DMS153 (cell line): ENCODE results near the gene ATG10.
"Not testable (repeated sequence)": the region's sequence is repeated elsewhere in the genome, so short reads cannot be mapped to it uniquely, and the experiment has no call there.

Experiments used
- DNase-seq: peaks from one replicate; lab custom pipeline; 2025; lab: John Stamatoyannopoulos, UW

Gene ATG10

DNA sequence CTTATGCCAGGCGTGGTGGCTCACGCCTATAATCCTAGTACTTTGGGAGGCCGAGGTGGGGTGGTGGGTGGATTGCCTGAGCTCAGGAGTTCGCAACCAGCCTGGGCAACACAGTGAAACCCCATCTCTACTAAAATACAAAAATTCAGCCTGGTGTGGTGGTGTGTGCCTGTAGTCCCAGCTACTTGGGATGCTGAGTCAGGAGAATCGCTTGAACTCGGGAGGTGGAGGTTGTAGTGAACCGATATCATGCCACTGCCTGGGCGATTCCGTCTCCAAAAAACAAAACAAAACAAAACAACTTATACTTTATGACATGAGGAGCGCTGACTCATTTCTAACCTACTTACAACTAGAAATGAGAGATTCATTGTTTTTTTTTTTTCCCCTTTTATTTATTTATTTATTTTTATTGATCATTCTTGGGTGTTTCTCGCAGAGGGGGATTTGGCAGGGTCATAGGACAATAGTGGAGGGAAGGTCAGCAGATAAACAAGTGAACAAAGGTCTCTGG lies 10.4 kb downstream of the ATG10 start:
- not testable (repeated sequence) for DNase-seq

DNA sequence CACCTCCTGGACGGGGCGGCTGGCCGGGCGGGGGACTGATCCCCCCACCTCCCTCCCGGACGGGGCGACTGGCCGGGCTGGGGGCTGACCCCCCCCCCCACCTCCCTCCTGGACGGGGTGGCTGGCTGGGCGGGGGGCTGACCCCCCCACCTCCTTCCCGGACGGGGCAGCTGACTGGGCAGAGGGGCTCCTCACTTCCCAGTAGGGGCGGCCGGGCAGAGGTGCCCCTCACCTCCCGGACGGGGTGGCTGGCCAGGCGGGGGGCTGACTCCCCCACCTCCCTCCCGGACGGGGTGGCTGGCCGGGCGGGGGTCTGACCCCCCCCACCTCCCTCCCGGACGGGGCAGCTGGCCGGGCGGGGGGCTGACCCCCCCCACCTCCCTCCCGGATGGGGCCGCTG lies 11.3 kb downstream of the ATG10 start:
- DNase-seq: not testable (repeated sequence)

DNA sequence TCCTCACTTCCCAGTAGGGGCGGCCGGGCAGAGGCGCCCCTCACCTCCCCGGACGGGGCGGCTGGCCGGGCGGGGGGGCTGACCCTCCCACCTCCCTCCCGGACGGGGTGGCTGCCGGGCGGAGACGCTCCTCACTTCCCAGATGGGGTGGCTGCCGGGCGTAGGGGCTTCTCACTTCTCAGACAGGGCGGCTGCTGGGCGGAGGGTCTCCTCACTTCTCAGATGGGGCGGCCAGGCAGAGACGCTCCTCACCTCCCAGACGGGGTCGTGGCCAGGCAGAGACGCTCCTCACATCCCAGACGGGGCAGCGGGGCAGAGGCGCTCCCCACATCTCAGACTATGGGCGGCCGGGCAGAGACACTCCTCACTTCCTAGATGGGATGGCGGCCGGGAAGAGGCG lies 11.7 kb downstream of the ATG10 start:
- DNase-seq: not testable (repeated sequence)

DNA sequence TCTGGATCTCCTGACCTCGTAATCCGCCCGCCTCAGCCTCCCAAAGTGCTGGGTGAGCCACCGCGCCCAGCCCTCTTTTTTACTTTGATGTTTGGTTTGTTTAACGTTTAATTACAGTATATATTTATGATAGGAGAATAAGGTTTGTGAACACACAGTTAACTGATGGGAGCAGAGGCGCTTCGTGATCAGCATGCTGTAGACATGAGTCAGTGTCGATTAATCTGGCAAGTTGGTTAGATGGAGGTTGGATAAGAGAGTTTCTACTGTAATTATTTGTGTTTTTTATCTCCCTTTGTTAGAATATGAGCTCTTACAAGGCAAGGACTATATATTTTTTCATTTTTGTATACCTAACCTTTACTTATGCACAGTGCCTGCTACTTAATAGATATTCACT lies 14.3 kb downstream of the ATG10 start:
- DNase-seq: no peak

- no peak for DNase-seq
Observed at GRCh38 chr5:81989204-81989603, 17.4 kb downstream of the ATG10 start.

DNA sequence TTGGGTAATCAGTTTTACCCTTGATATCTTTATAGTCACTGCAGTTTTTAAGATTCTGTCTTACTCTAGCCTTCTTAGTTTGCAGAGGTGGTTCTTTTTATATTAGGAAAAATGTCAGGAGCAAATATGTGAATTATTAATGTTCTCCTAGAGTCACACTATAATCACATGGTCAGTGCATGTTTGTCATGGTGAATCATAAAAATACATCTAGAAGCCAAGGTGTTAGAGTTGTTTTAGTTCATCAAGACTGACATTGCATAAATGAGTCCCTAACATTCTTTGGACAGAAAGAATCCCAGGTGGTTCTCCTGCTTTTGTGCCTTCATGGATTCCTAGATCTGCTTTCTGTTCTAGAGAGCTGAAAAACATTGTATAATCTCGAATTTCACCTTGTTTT lies 22.9 kb downstream of the ATG10 start:
- no peak for DNase-seq

DNA sequence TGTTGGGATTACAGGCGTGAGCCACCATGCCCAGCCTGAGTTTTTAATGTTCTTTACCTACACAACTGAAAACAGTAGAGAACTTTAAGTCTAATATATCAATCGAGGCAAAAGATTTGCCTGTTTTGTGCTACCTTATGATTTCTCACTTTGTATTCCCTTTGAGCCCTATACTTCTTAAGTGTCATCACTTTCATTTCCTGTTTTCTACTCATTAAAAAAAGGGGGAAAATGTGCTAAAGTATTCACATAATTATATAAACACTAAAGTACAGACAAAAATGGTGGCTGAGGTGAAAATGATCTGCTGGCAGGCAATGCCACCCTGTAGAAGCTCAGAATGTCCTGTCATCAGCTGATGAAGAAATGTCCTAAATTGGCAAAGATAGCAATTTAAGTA lies 23.6 kb downstream of the ATG10 start:
- DNase-seq: no peak

DNA sequence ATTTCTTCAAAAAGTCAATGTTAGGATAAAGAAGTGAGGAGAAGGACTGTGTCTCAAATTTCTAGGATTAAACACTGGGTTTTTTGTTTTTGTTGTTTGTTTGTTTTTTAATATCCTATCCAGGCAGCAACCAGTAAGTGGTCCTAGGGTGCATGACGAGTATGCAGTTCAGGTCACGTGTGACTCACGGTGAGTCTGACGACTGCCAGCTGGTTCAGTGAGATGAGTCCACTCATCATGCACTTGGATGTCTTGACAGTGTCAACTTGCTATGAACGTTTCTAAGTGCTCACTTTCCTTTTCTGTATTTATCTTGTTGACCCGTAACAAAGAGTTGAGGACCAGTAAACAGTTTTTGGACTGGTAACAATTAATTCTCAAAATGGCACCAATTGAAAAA lies 32.7 kb downstream of the ATG10 start:
- DNase-seq: no peak

DNA sequence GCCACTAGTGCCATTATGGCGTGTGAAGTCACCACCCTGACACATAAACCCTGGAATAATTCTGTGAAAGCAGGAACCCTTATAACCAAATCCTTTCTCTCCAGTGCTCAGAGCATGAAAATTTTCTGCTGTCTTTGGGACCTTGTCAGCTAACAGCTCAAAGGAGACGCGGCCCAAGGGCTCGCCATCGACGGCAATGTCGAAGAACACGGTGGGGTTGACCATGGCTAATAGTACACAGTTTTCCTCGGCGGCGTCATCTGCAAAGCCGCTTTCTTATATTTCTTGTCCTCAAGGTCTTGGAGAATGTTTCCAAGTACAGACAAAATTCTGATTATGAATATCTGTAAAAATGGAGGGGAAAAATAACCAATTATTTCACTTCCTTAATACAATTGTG lies 38.0 kb downstream of the ATG10 start:
- DNase-seq: not testable (repeated sequence)

DNA sequence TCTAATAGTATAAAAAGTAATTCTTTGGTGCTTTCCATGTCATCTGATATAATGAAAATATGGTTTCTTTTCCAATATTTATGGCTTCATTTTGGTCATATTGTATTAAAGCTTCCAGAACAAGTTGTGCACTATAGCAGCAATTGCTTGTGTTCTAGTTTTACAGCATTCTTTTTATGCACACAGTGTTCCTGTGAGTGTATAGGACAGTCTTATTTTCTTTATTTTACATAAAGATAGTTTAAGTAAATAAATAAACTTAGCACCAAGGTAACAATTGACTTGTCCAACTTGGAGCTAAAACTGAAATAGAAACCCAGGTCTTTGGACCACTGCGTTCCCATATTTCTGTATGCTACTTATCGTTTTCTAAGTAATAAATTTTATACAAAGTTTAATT lies 38.9 kb downstream of the ATG10 start:
- no peak for DNase-seq

- no peak for DNase-seq
Observed at GRCh38 chr5:82011761-82012160, 39.9 kb downstream of the ATG10 start.

- DNase-seq: not testable (repeated sequence)
Observed at GRCh38 chr5:82014644-82015043, 42.8 kb downstream of the ATG10 start.

GRCh38 chr5:82018462-82018861 lies 46.6 kb downstream of the ATG10 start:
- no peak for DNase-seq

GRCh38 chr5:82019342-82020138 lies 47.7 kb downstream of the ATG10 start:
- peak; percentile 53 for DNase-seq

DNA sequence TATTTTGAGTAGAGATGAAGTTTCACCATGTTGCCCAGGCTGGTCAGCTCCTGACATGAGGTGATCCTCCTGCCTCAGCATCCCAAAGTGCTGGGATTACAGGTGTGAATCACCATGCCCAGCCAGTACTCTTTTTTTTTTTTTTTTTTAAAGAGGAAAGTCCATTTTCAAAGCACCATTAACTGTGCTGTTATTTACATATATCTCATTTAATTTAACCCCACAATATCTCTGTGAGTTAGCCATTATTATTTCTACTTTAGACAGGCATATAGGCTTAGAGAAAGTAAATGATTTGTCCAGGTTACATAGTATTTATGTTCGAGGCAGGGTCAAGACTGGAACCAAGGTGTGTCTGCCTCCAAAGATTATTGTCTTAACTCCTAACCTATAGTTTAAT lies 50.7 kb downstream of the ATG10 start:
- DNase-seq: no peak

DNA sequence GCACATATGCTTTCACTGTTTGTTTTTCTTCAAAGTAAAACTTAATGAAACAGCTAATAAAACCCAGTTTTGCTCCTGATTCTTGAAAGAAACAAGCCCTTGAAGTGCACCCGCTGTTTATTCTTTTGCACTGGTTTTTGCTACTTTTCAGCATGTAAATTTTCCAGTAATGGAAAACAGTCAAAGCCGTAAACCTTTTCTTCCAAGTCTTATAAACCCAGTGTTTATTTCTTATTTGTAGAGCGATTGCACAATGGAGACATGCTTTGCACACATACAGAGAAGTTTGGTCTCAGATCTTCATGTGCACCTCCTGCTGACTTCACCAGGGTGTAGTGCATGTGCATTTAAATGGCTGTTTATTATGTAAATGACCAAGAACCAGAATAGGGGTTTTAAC lies 51.8 kb downstream of the ATG10 start:
- DNase-seq: no peak

- DNase-seq: no peak
Observed at GRCh38 chr5:82031220-82032119, 59.6 kb downstream of the ATG10 start.

DNA sequence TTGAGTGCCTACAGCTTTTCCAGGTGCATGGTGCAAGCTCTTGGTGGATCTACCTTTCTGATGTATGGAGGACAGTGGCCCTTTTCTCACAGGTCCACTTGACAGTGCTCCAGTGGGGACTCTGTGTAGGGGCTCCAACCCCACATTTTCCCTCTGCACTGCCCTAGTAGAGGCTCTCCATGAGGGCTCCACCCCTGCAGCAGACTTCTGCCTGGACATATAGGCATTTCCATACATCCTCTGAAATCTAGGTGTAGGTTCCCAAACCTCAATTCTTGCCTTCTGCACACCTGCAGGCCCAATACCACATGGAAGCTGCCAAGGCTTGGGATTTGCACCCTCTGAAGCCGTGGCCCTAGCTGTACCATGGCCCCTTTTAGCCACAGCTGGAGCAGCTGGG lies 71.1 kb downstream of the ATG10 start:
- DNase-seq: not testable (repeated sequence)

DNA sequence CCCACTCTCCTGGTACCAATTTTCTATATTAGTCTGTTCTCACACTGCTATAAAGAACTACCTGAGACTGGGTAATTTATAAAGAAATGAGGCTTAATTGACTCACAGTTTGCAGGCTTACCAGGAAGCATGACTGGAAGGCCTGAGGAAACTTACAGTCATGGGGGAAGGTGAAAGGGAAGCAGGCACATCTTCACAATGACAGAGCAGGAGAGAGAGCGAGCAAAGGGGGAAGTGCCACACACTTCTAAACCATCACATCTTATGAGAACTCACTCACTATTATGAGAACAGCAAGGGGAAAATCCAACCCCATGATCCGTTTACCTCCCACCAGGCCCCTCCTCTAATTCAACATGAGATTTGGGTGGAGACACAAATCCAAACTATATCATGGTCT lies 72.2 kb downstream of the ATG10 start:
- DNase-seq: no peak

DNA sequence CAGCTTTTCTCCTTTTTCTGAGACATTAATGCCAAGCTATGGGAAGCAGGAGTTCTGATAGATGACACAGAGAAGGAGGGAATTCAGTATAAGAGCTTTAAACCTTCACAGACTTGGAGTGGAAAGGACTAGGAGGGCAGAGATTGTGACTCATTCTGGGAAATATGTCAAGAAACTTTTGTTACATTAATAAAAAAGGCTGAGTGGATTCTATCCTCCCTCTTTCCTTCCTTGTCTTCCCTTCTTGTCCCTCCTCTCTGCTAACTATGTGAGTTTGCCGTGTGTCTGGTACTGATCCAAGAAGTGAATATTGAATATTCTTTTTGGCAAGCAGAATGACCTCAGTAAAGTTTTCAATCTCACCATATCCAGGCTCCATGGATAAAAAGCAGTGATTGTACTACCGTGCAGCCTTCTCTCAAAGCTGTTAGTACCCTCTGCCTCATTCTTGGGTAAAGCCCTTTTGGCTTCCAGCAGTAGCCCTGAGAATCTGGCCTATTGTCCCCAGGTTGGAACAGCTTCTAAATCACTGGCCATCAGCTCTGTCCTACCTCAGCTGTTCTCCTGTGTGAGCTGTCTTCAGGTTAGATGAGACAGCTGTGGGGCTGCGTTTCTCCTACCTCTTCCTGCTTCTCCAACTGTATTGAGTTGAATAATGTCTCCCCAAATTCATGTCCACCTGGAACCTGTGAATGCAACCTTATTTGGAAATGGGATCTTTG lies 73.9 kb downstream of the ATG10 start:
- no peak for DNase-seq

DNA sequence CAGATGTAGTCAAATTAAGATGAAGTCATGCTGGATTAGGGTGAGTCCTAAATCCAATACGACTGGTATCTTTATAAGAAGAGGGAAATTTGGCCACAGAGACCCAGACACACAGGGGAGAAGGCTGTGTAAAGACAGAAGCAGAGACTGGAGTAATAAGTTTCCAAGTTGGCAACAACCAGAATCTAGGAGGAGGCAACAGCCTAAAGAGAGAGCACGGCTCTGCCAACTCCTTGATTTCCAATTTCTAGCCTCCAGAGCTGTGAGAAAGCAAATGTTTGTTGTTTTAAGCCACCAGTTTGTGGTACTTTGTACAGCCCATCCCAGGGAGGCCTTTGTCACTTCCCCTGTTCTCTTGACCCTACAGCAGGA lies 74.4 kb downstream of the ATG10 start:
- no peak for DNase-seq

DNA sequence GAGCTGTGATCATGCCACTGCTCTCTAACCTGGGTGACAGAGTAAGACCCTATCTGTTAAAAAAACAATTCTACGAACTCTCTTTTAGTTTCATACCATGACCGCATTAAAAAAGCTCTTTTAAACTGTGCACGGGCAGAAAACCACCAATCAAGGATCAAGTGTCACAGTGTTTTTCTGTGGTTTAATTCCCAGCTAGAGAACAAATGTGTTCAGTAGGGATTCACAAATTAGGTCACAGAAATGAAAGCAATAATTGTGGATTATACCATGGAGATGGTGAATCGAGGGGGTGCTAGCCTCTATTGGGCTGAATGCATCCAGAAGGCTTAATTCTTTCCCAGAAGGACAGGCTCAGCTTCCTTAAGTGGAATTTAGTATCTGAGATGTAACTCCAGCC lies 79.1 kb downstream of the ATG10 start:
- DNase-seq: no peak
